Mesenchymal stem cell (in vitro differentiated cells and primary cell): ENCODE measurements around the gene GJD3.
"Not testable (repeated sequence)": the region's sequence is repeated elsewhere in the genome, so short reads cannot be mapped to it uniquely, and the experiment has no call there.

Experiments
- DNase-seq: peaks from one replicate; pipeline ENCODE4 v3.0.0-alpha.2; 2013
- H2AFZ ChIP-seq: one replicate; pipeline ENCODE4 v1.6.1; 2013; ENCODE audit warnings: low read depth, mild to moderate bottlenecking, control low read depth, inconsistent platforms, low read length, moderate library complexity
- H2AK5ac ChIP-seq: 2 replicates; pipeline ENCODE4 v1.6.1; 2013; ENCODE audit warnings: low read length, moderate library complexity, mild to moderate bottlenecking, inconsistent platforms; ENCODE audit not compliant: severe bottlenecking
- H2BK120ac ChIP-seq: one replicate; pipeline ENCODE4 v1.6.1; 2013; ENCODE audit warnings: low read depth, mild to moderate bottlenecking, inconsistent platforms, low read length, moderate library complexity
- H2BK12ac ChIP-seq, 2 experiments: one replicate each; pipeline ENCODE4 v1.6.1; 2013; ENCODE audit warnings: inconsistent platforms in 2 of 2, low read length in 2 of 2, mild to moderate bottlenecking in 2 of 2, moderate library complexity in 2 of 2, control low read depth in 1 of 2
- H2BK15ac ChIP-seq: one replicate; pipeline ENCODE4 v1.6.1; 2013; ENCODE audit warnings: mild to moderate bottlenecking, low read depth, inconsistent platforms; ENCODE audit not compliant: poor library complexity, severe bottlenecking
- H2BK5ac ChIP-seq: 2 replicates; pipeline ENCODE4 v1.6.1; 2013; ENCODE audit warnings: low read depth, mild to moderate bottlenecking, low read length, control low read depth, inconsistent platforms; ENCODE audit not compliant: poor library complexity, severe bottlenecking
- H3K14ac ChIP-seq, 2 experiments: one replicate each; pipeline ENCODE4 v1.6.1; 2013; ENCODE audit warnings: inconsistent platforms in 2 of 2, low read length in 2 of 2, control low read depth in 1 of 2, mild to moderate bottlenecking in 1 of 2, moderate library complexity in 1 of 2
- H3K18ac ChIP-seq, 2 experiments: one replicate each; pipeline ENCODE4 v1.6.1; 2013; ENCODE audit warnings: inconsistent platforms in 2 of 2, low read length in 2 of 2, control low read depth in 1 of 2, low read depth in 1 of 2, mild to moderate bottlenecking in 1 of 2
- H3K23ac ChIP-seq, 2 experiments: one replicate each; pipeline ENCODE4 v1.6.1; 2013; ENCODE audit warnings: inconsistent platforms in 2 of 2, low read length in 2 of 2, mild to moderate bottlenecking in 2 of 2, moderate library complexity in 2 of 2, control low read depth in 1 of 2
- H3K27ac ChIP-seq: 2 replicates; pipeline ENCODE4 v1.5.1; 2013; ENCODE audit warnings: mild to moderate bottlenecking, moderate library complexity, low read length, control low read depth, inconsistent platforms; ENCODE audit not compliant: poor library complexity, severe bottlenecking
- H3K27me3 ChIP-seq, 2 experiments: 2 replicates each; pipeline versions ENCODE4 v1.6.1 to v1.7.0; 2013; ENCODE audit warnings: low read length in 2 of 2, mild to moderate bottlenecking in 2 of 2, moderate library complexity in 2 of 2, control low read depth in 1 of 2, inconsistent platforms in 1 of 2; ENCODE audit not compliant: control insufficient read depth in 1 of 2, insufficient read depth in 1 of 2
- H3K36me3 ChIP-seq, 2 experiments: 2 replicates each; pipeline versions ENCODE4 v1.6.1 to v1.7.0; 2013; ENCODE audit warnings: low read length in 2 of 2, control low read depth in 1 of 2, inconsistent platforms in 1 of 2, low read depth in 1 of 2, mild to moderate bottlenecking in 1 of 2; ENCODE audit not compliant: insufficient read depth in 2 of 2, control insufficient read depth in 1 of 2
- H3K4ac ChIP-seq, 2 experiments: one replicate each; pipeline ENCODE4 v1.6.1; 2013; ENCODE audit warnings: inconsistent platforms in 2 of 2, low read length in 2 of 2, mild to moderate bottlenecking in 2 of 2, moderate library complexity in 2 of 2, control low read depth in 1 of 2, low read depth in 1 of 2
- H3K4me1 ChIP-seq: 2 replicates; pipeline ENCODE4 v1.6.1; 2013; ENCODE audit warnings: low read depth, low read length, control low read depth; ENCODE audit not compliant: control insufficient read depth, insufficient read depth
- H3K4me2 ChIP-seq: 2 replicates; pipeline ENCODE4 v1.6.1; 2013; ENCODE audit warnings: low read length, mild to moderate bottlenecking, inconsistent platforms; ENCODE audit not compliant: poor library complexity, severe bottlenecking
- H3K4me3 ChIP-seq, 2 experiments: 2 replicates each; pipeline versions ENCODE4 v1.5.1 to v1.7.0; 2013; ENCODE audit warnings: low read length in 2 of 2, mild to moderate bottlenecking in 2 of 2, control low read depth in 1 of 2, low read depth in 1 of 2; ENCODE audit not compliant: insufficient read depth in 1 of 2
- H3K79me1 ChIP-seq: replicated peaks from 2 replicates; pipeline ENCODE4 v1.6.1; 2013; ENCODE audit warnings: mild to moderate bottlenecking, control low read depth, low read length, inconsistent platforms; ENCODE audit not compliant: poor library complexity, severe bottlenecking
- H3K9ac ChIP-seq: 2 replicates; pipeline ENCODE4 v1.7.0; 2013; ENCODE audit warnings: mild to moderate bottlenecking, low read length, moderate library complexity
- H3K9me3 ChIP-seq: 2 replicates; pipeline ENCODE4 v1.7.0; 2013; ENCODE audit warnings: mild to moderate bottlenecking, low read length; ENCODE audit not compliant: control insufficient read depth
- H4K8ac ChIP-seq: one replicate; pipeline ENCODE4 v1.6.1; 2013; ENCODE audit warnings: inconsistent platforms, mild to moderate bottlenecking, low read length, moderate library complexity
- H4K91ac ChIP-seq: one replicate; pipeline ENCODE4 v1.6.1; 2013; ENCODE audit warnings: mild to moderate bottlenecking, low read length, inconsistent platforms
- WGBS: methylation state at CpG from one replicate; pipeline ENCODE4 v1.1.7; 2013; ENCODE audit warnings: mixed read lengths; 5-methylcytosine and 5-hydroxymethylcytosine counted together

GJD3 gene

GRCh38 chr17:40374821-40375498 lies 10.4 kb upstream of the GJD3 start:
- Histone ChIP-seq H3K9ac (no peak overlapping the region), H3K4me3 (no peak overlapping the region), H3K18ac (no peak overlapping the region), H2BK5ac (no peak overlapping the region), H2BK120ac (no peak overlapping the region), H2AFZ (no peak overlapping the region), H3K4me1 (no peaks in the 10 kb centered on the region), H2BK12ac (no peak overlapping the region), H3K27me3 (peaks cover 0 to 4% of the 10 kb centered on the region in 2 experiments), H3K4me2 (no peak overlapping the region), H3K79me1 (no peaks in the 10 kb centered on the region), H3K4ac (no peak overlapping the region), H3K27ac (no peak overlapping the region), H4K91ac (no peak overlapping the region), H3K36me3 (no peaks in the 10 kb centered on the region), H2AK5ac (no peak overlapping the region), H2BK15ac (no peak overlapping the region), H3K9me3 (no peaks in the 10 kb centered on the region), H3K14ac (no peak overlapping the region), H4K8ac (no peak overlapping the region), H3K23ac (no peak overlapping the region)
- WGBS = 92% methylated on average over 10 of the region's 14 CpGs
- no peak for DNase-seq

- H3K4ac ChIP-seq = no peak overlapping the region
- no peak overlapping the region for H2BK5ac ChIP-seq
- H3K23ac ChIP-seq = no peak overlapping the region
- H4K91ac ChIP-seq = no peak overlapping the region
- H3K27me3 ChIP-seq = peaks cover 0 to 4% of the 10 kb centered on the region in 2 experiments
- no peak overlapping the region for H3K9ac ChIP-seq
- no peaks in the 10 kb centered on the region for H3K4me1 ChIP-seq
- DNase-seq = no peak
- H3K4me3 ChIP-seq = no peak overlapping the region
- H2AFZ ChIP-seq = no peak overlapping the region
- H2BK12ac ChIP-seq = no peak overlapping the region
- no peak overlapping the region for H2BK120ac ChIP-seq
- H3K14ac ChIP-seq = no peak overlapping the region
- H3K9me3 ChIP-seq = no peaks in the 10 kb centered on the region
- H3K18ac ChIP-seq = no peak overlapping the region
- no peak overlapping the region for H2BK15ac ChIP-seq
- H3K79me1 ChIP-seq = no peaks in the 10 kb centered on the region
- no peaks in the 10 kb centered on the region for H3K36me3 ChIP-seq
- no peak overlapping the region for H4K8ac ChIP-seq
- no peak overlapping the region for H3K27ac ChIP-seq
- H3K4me2 ChIP-seq = no peak overlapping the region
- WGBS = 87% methylated on average over 7 of the region's 8 CpGs
- no peak overlapping the region for H2AK5ac ChIP-seq
These were observed 9.5 kb upstream of the GJD3 start for GRCh38 chr17:40373999-40374398.

GRCh38 chr17:40373324-40373723 lies 8.8 kb upstream of the GJD3 start:
- H3K23ac ChIP-seq = no peak overlapping the region
- no peak overlapping the region for H3K14ac ChIP-seq
- H3K9me3 ChIP-seq = no peaks in the 10 kb centered on the region
- no peak overlapping the region for H2AK5ac ChIP-seq
- no peak overlapping the region for H2BK120ac ChIP-seq
- H2AFZ ChIP-seq = no peak overlapping the region
- no peaks in the 10 kb centered on the region for H3K4me1 ChIP-seq
- H3K36me3 ChIP-seq = no peaks in the 10 kb centered on the region
- 82% methylated on average over 2 of the region's 4 CpGs for WGBS
- H3K27ac ChIP-seq = no peak overlapping the region
- no peak overlapping the region for H3K4me2 ChIP-seq
- no peak overlapping the region for H2BK15ac ChIP-seq
- no peak overlapping the region for H4K91ac ChIP-seq
- H3K4ac ChIP-seq = no peak overlapping the region
- H2BK5ac ChIP-seq = no peak overlapping the region
- H3K18ac ChIP-seq = no peak overlapping the region
- H3K9ac ChIP-seq = no peak overlapping the region
- peak; percentile 82 for DNase-seq
- H3K79me1 ChIP-seq = no peaks in the 10 kb centered on the region
- peaks cover 0 to 4% of the 10 kb centered on the region in 2 experiments for H3K27me3 ChIP-seq
- H4K8ac ChIP-seq = no peak overlapping the region
- no peak overlapping the region for H3K4me3 ChIP-seq
- H2BK12ac ChIP-seq = no peak overlapping the region

GRCh38 chr17:40372644-40373043 lies 8.1 kb upstream of the GJD3 start:
- not testable (repeated sequence) for H3K4ac ChIP-seq, H2BK5ac ChIP-seq, H3K4me1 ChIP-seq, H3K36me3 ChIP-seq, H3K27me3 ChIP-seq, H3K9ac ChIP-seq, H2AFZ ChIP-seq, H3K14ac ChIP-seq, H3K27ac ChIP-seq, H3K79me1 ChIP-seq, H4K8ac ChIP-seq, H2BK120ac ChIP-seq, H4K91ac ChIP-seq, H2AK5ac ChIP-seq, H2BK15ac ChIP-seq, H2BK12ac ChIP-seq, DNase-seq, H3K9me3 ChIP-seq, H3K18ac ChIP-seq, H3K4me3 ChIP-seq, H3K4me2 ChIP-seq, H3K23ac ChIP-seq
- WGBS = 66% methylated on average over 3 of the region's 4 CpGs
